IMR-90 (cell line): ENCODE data around the gene TAF11L12. TPM values are rescaled to one million over a fixed set of nuclear protein-coding genes. Genes with fewer than 3 reads are reported as not detected.

Experiments used
- ATAC-seq: fragments of 200-7000 bp; cut with Tn5 transposase; 2 replicates; pipeline ENCODE4 v1.9.1; 2020; ENCODE audit warnings: low read depth, mild to moderate bottlenecking, moderate library complexity
- BruUV-seq: library from RNA; stranded (reverse); fragments of 400-500 nt; replicated peaks from 2 replicates; lab custom pipeline; 2021; lab: Mats Ljungman, UMichigan
- CTCF ChIA-PET: fragments of 300-600 bp; formaldehyde crosslinking; extraction: SDS; loops from one replicate; lab custom pipeline; 2021; ENCODE audit warnings: antibody characterized with exemption; lab: Yijun Ruan, JAX
- POLR2A ChIA-PET: fragments of 300-600 bp; sonication (Branson Sonifier 250); formaldehyde crosslinking; loops from one replicate; lab custom pipeline; 2022; ENCODE audit warnings: antibody characterized with exemption; ENCODE audit not compliant: unreplicated experiment; lab: Charles Lee
- DNase-seq: peaks from one replicate; pipeline ENCODE4 v3.0.0; 2013
- H2AFZ ChIP-seq: replicated peaks from 2 replicates; pipeline ENCODE3; 2013; ENCODE audit warnings: low read length, mild to moderate bottlenecking; ENCODE audit not compliant: poor library complexity
- H2AK5ac ChIP-seq: 2 replicates; pipeline ENCODE4 v1.6.1; 2013; ENCODE audit warnings: low read depth, low read length, inconsistent platforms
- H2AK9ac ChIP-seq: replicated peaks from 2 replicates; pipeline ENCODE3; 2013; ENCODE audit warnings: mild to moderate bottlenecking, low read depth, low read length, moderate library complexity; ENCODE audit not compliant: poor library complexity
- H2BK120ac ChIP-seq: 2 replicates; pipeline ENCODE4 v1.6.1; 2013; ENCODE audit warnings: low read depth, low read length, inconsistent platforms
- H2BK15ac ChIP-seq: 3 replicates; pipeline ENCODE4 v1.6.1; 2013; ENCODE audit warnings: low read depth, low read length, inconsistent platforms
- H2BK20ac ChIP-seq: 2 replicates; pipeline ENCODE4 v1.6.1; 2013; ENCODE audit warnings: low read depth, mild to moderate bottlenecking, inconsistent platforms, low read length, moderate library complexity
- H2BK5ac ChIP-seq: 2 replicates; pipeline ENCODE4 v1.6.1; 2013; ENCODE audit warnings: mild to moderate bottlenecking, low read depth, low read length, inconsistent platforms; ENCODE audit not compliant: poor library complexity, severe bottlenecking
- H3K14ac ChIP-seq: replicated peaks from 2 replicates; pipeline ENCODE4 v1.6.1; 2013; ENCODE audit warnings: low read depth, low read length, inconsistent platforms
- H3K18ac ChIP-seq: 2 replicates; pipeline ENCODE4 v1.6.1; 2013; ENCODE audit warnings: low read depth, low read length, control low read depth
- H3K23ac ChIP-seq: 2 replicates; pipeline ENCODE4 v1.6.1; 2013; ENCODE audit warnings: low read depth, low read length, inconsistent platforms
- H3K27ac ChIP-seq: 2 replicates; pipeline ENCODE4 v1.5.1; 2013; ENCODE audit warnings: mild to moderate bottlenecking, control low read depth, low read length; ENCODE audit not compliant: insufficient read depth
- H3K27me3 ChIP-seq: 2 replicates; pipeline ENCODE4 v1.6.1; 2013; ENCODE audit warnings: low read length; ENCODE audit not compliant: control insufficient read depth, insufficient read depth
- H3K36me3 ChIP-seq: 2 replicates; pipeline ENCODE4 v1.6.1; 2013; ENCODE audit warnings: low read length, mixed read lengths; ENCODE audit not compliant: control insufficient read depth, insufficient read depth
- H3K4ac ChIP-seq: 2 replicates; pipeline ENCODE4 v1.6.1; 2013; ENCODE audit warnings: low read depth, low read length, inconsistent platforms
- H3K4me1 ChIP-seq: 2 replicates; pipeline ENCODE4 v1.6.1; 2013; ENCODE audit warnings: low read length, mixed read lengths; ENCODE audit not compliant: control insufficient read depth, insufficient read depth
- H3K4me2 ChIP-seq: 2 replicates; pipeline ENCODE4 v1.6.1; 2013; ENCODE audit warnings: low read depth, mild to moderate bottlenecking, control low read depth, low read length, moderate library complexity
- H3K4me3 ChIP-seq: 2 replicates; pipeline ENCODE4 v1.5.1; 2013; ENCODE audit warnings: low read depth, mild to moderate bottlenecking, control low read depth, low read length, moderate library complexity; ENCODE audit not compliant: insufficient read depth
- H3K56ac ChIP-seq: 2 replicates; pipeline ENCODE4 v1.6.1; 2013; ENCODE audit warnings: low read length, inconsistent platforms; ENCODE audit not compliant: insufficient read depth; ENCODE audit errors: extremely low read depth
- H3K79me1 ChIP-seq, 2 experiments: 2 replicates each; pipeline ENCODE4 v1.6.1; 2013; ENCODE audit warnings: low read length in 2 of 2, inconsistent platforms in 1 of 2, low read depth in 1 of 2
- H3K9ac ChIP-seq: 2 replicates; pipeline ENCODE4 v1.6.1; 2013; ENCODE audit warnings: low read depth, low read length, control low read depth
- H3K9me1 ChIP-seq: 2 replicates; pipeline ENCODE4 v1.6.1; 2013; ENCODE audit warnings: low read length, inconsistent platforms; ENCODE audit not compliant: insufficient read depth
- H3K9me3 ChIP-seq: 2 replicates; pipeline ENCODE4 v1.6.1; 2013; ENCODE audit warnings: low read length; ENCODE audit not compliant: control insufficient read depth, insufficient read depth
- H4K20me1 ChIP-seq: 2 replicates; pipeline ENCODE4 v1.6.1; 2013; ENCODE audit warnings: low read length, inconsistent platforms; ENCODE audit not compliant: insufficient read depth
- H4K5ac ChIP-seq: 2 replicates; pipeline ENCODE4 v1.6.1; 2013; ENCODE audit warnings: mild to moderate bottlenecking, low read depth, low read length, control low read depth
- H4K8ac ChIP-seq, 2 experiments: 2 replicates each; pipeline ENCODE4 v1.6.1; 2013; ENCODE audit warnings: low read depth in 2 of 2, low read length in 2 of 2, control low read depth in 1 of 2, inconsistent platforms in 1 of 2
- H4K91ac ChIP-seq: 2 replicates; pipeline ENCODE4 v1.6.1; 2013; ENCODE audit warnings: low read depth, low read length, inconsistent platforms; ENCODE audit not compliant: insufficient read depth
- BHLHE40 ChIP-seq: fragments of 150-350 bp; IDR thresholded peaks from 2 replicates; pipeline ENCODE4 v1.6.1; 2016; ENCODE audit warnings: mild to moderate bottlenecking, low read depth, low read length
- CEBPB ChIP-seq: IDR thresholded peaks from 2 replicates; pipeline ENCODE4 v1.6.1; 2012; ENCODE audit warnings: low read depth, low read length, improper control_type of control experiment
- CHD1 ChIP-seq: IDR thresholded peaks from 2 replicates; pipeline ENCODE4 v1.6.1; 2012; ENCODE audit warnings: low read depth, low read length, improper control_type of control experiment
- CTCF ChIP-seq: conservative IDR thresholded peaks from 2 replicates; pipeline ENCODE4 v1.5.1; 2012; ENCODE audit warnings: mild to moderate bottlenecking, low read depth, low read length, improper control_type of control experiment
- ELK1 ChIP-seq: fragments of 150-350 bp; IDR thresholded peaks from 2 replicates; pipeline ENCODE4 v1.6.1; 2016; ENCODE audit warnings: low read depth, mild to moderate bottlenecking, low read length, moderate library complexity, borderline replicate concordance
- FOS ChIP-seq: fragments of 150-350 bp; IDR thresholded peaks from 2 replicates; pipeline ENCODE4 v1.6.1; 2016; ENCODE audit warnings: low read depth, low read length
- MAFK ChIP-seq: IDR thresholded peaks from 2 replicates; pipeline ENCODE4 v1.6.1; 2012; ENCODE audit warnings: low read depth, low read length, improper control_type of control experiment
- MAZ ChIP-seq: IDR thresholded peaks from 2 replicates; pipeline ENCODE4 v1.6.1; 2012; ENCODE audit warnings: low read depth, mild to moderate bottlenecking, low read length, improper control_type of control experiment, moderate library complexity, borderline replicate concordance
- MXI1 ChIP-seq: IDR thresholded peaks from 2 replicates; pipeline ENCODE4 v1.6.1; 2012; ENCODE audit warnings: low read depth, mild to moderate bottlenecking, low read length, moderate library complexity, borderline replicate concordance
- NFE2L2 ChIP-seq: fragments of 150-350 bp; IDR thresholded peaks from 2 replicates; pipeline ENCODE4 v1.6.1; 2016; ENCODE audit warnings: low read depth, mild to moderate bottlenecking, low read length
- POLR2A ChIP-seq: IDR thresholded peaks from 2 replicates; pipeline ENCODE4 v1.6.1; 2012; ENCODE audit warnings: mild to moderate bottlenecking, low read depth, low read length
- RAD21 ChIP-seq: IDR thresholded peaks from 2 replicates; pipeline ENCODE4 v1.6.1; 2012; ENCODE audit warnings: low read length, improper control_type of control experiment
- RCOR1 ChIP-seq: IDR thresholded peaks from 2 replicates; pipeline ENCODE4 v1.6.1; 2012; ENCODE audit warnings: mild to moderate bottlenecking, low read length, improper control_type of control experiment; ENCODE audit not compliant: insufficient replicate concordance
- RFX5 ChIP-seq: IDR thresholded peaks from 2 replicates; pipeline ENCODE4 v1.8.0; 2012; ENCODE audit warnings: low read depth, mild to moderate bottlenecking, low read length, moderate library complexity
- SMC3 ChIP-seq: fragments of 150-350 bp; IDR thresholded peaks from 2 replicates; pipeline ENCODE4 v1.6.1; 2016; ENCODE audit warnings: low read depth, mild to moderate bottlenecking, antibody characterized with exemption, low read length, moderate library complexity
- USF2 ChIP-seq: fragments of 150-350 bp; IDR thresholded peaks from 2 replicates; pipeline ENCODE4 v1.6.1; 2017; ENCODE audit warnings: mild to moderate bottlenecking, antibody characterized with exemption, low read length, low read depth
- WGBS, 2 experiments: methylation state at CpG; one replicate each; pipeline versions ENCODE4 v1.1.5 to v1.1.7; 2013; ENCODE audit warnings: missing lambda C conversion rate in 2 of 2; ENCODE audit not compliant: insufficient read length in 1 of 2; ENCODE audit errors: extremely low coverage in 2 of 2; 5-methylcytosine and 5-hydroxymethylcytosine counted together
- dilution Hi-C: fragments of 300-500 bp; cut with HindIII; formaldehyde crosslinking; loops from one replicate; pipeline ENCODE4 v1.14.3; 2018; ENCODE audit warnings: low sequenced_read_pairs; ENCODE audit not compliant: unreplicated experiment
- in situ Hi-C: fragments of 300-500 bp; cut with MboI; formaldehyde crosslinking; loops from 3 replicates; pipeline ENCODE4 v1.14.3; 2019; ENCODE audit warnings: low sequenced_read_pairs, inconsistent platforms, mixed read lengths
- intact Hi-C: fragments of 100-400 bp; cut with micrococcal nuclease; formaldehyde crosslinking; loops from 2 replicates; pipeline ENCODE4 v1.10.0; 2022
- polyA plus RNA-seq, 3 experiments: library from polyadenylated mRNA; depleted of rRNA; stranded (reverse); fragments of >200 nt; gene quantifications; 2 replicates each; pipeline ENCODE4 v1.2.3, GENCODE V29; 2012; ENCODE audit warnings: low replicate concordance in 1 of 3
- total RNA-seq: library from RNA; depleted of rRNA; stranded (reverse); fragments of >200 nt; gene quantifications from 2 replicates; pipeline ENCODE4 v1.2.3, GENCODE V29; 2012

The TAF11L12 gene
- total and polyA plus RNA-seq, 2 of the 4 experiments (the other 2 are of a cell fraction) = not detected

- no peak overlapping the region for H3K23ac ChIP-seq
- no peak overlapping the region for H2AK5ac ChIP-seq
- dilution Hi-C loops = no loop called here
- ATAC-seq (no peak), DNase-seq (no peak)
- 76% methylated on average over 8 of the region's 17 CpGs; no CpG with 5 or more reads in 1 of the 2 experiments for WGBS, 2 experiments
- H2AK9ac ChIP-seq = no peak overlapping the region
- no peak overlapping the region for H2BK15ac ChIP-seq
- H3K27me3 ChIP-seq = no peaks in the 10 kb centered on the region
- H3K14ac ChIP-seq = no peak overlapping the region
- in situ Hi-C loops = no loop called here
- CTCF ChIA-PET = no interaction called here
- H3K4ac ChIP-seq = no peak overlapping the region
- no peak overlapping the region for H3K56ac ChIP-seq
- no peak overlapping the region for H4K8ac ChIP-seq
- no peaks in the 10 kb centered on the region for H4K20me1 ChIP-seq
- no peak overlapping the region for H2BK20ac ChIP-seq
- no peaks in the 10 kb centered on the region for H3K9me3 ChIP-seq
- BruUV-seq = no TSS peak
- H3K18ac ChIP-seq = no peak overlapping the region
- H3K36me3 ChIP-seq = no peaks in the 10 kb centered on the region
- no peak for TF ChIP-seq RCOR1
- TF ChIP-seq ELK1 = no peak
- no peak for TF ChIP-seq BHLHE40
- TF ChIP-seq FOS = no peak
- no peak for TF ChIP-seq POLR2A
- TF ChIP-seq NFE2L2 = no peak
- no peak for TF ChIP-seq RFX5
- TF ChIP-seq CHD1 = no peak
- no peak for TF ChIP-seq SMC3
- TF ChIP-seq USF2 = no peak
- no peak for TF ChIP-seq CTCF
- no peak for TF ChIP-seq RAD21
- TF ChIP-seq MXI1 = no peak
- TF ChIP-seq MAFK = no peak
- no peak for TF ChIP-seq CEBPB
- TF ChIP-seq MAZ = no peak
- H3K4me3 ChIP-seq = no peak overlapping the region
- no peak overlapping the region for H3K27ac ChIP-seq
- H4K91ac ChIP-seq = no peak overlapping the region
- no peaks in the 10 kb centered on the region for H3K4me1 ChIP-seq
- H3K9ac ChIP-seq = no peak overlapping the region
- POLR2A ChIA-PET = no interaction called here
- intact Hi-C loops = no loop called here
- no peak overlapping the region for H2BK5ac ChIP-seq
- no peak overlapping the region for H2BK120ac ChIP-seq
- H4K5ac ChIP-seq = no peak overlapping the region
- no peaks in the 10 kb centered on the region for H3K9me1 ChIP-seq
- H2AFZ ChIP-seq = no peak overlapping the region
- H3K79me1 ChIP-seq = no peaks in the 10 kb centered on the region
- H3K4me2 ChIP-seq = no peak overlapping the region
These were observed 4.8 kb downstream of the TAF11L12 start for GRCh38 chr5:17614872-17615605.
